MCF 10A (cell line): ENCODE measurements around the gene CFD. TPM values are rescaled to one million over a fixed set of nuclear protein-coding genes. Genes with fewer than 3 reads are reported as not detected.

Experiments
- BruUV-seq: library from RNA; stranded (reverse); fragments of 400-500 nt; replicated peaks from 2 replicates; lab custom pipeline; 2021; lab: Mats Ljungman, UMichigan
- CTCF ChIA-PET: fragments of 300-600 bp; sonication (Branson Sonifier 250); formaldehyde crosslinking; extraction: SDS; loops from one replicate; lab custom pipeline; 2021; ENCODE audit warnings: antibody characterized with exemption, inconsistent platforms; lab: Yijun Ruan, JAX
- POLR2A ChIA-PET: fragments of 300-600, 350-650 bp; sonication (Branson Sonifier 250); formaldehyde crosslinking; extraction: SDS; loops from one replicate; lab custom pipeline; 2020; ENCODE audit warnings: antibody characterized with exemption, inconsistent platforms; lab: Yijun Ruan, JAX
- DNase-seq: peaks from one replicate; pipeline ENCODE4 v3.0.0-alpha.2; 2018; ENCODE audit not compliant: unreplicated experiment
- H3K27ac Mint-ChIP-seq: one replicate; pipeline ENCODE4 v1.8.0; 2022; ENCODE audit warnings: mild to moderate bottlenecking, low read depth, mixed read lengths; ENCODE audit not compliant: unreplicated experiment
- H3K27me3 Mint-ChIP-seq: one replicate; pipeline ENCODE4 v1.8.0; 2022; ENCODE audit warnings: mixed read lengths; ENCODE audit not compliant: insufficient read depth, unreplicated experiment
- H3K36me3 Mint-ChIP-seq: one replicate; pipeline ENCODE4 v1.8.0; 2022; ENCODE audit warnings: mild to moderate bottlenecking, moderate library complexity, mixed read lengths; ENCODE audit not compliant: insufficient read depth, unreplicated experiment
- H3K4me1 Mint-ChIP-seq: one replicate; pipeline ENCODE4 v1.8.0; 2022; ENCODE audit warnings: mixed read lengths; ENCODE audit not compliant: insufficient read depth, unreplicated experiment
- H3K4me3 Mint-ChIP-seq: one replicate; pipeline ENCODE4 v1.8.0; 2022; ENCODE audit warnings: mild to moderate bottlenecking, moderate library complexity, mixed read lengths; ENCODE audit not compliant: unreplicated experiment
- H3K9me3 Mint-ChIP-seq: one replicate; pipeline ENCODE4 v1.8.0; 2022; ENCODE audit warnings: mixed read lengths; ENCODE audit not compliant: unreplicated experiment
- CTCF ChIP-seq: fragments of 200-600 bp; IDR thresholded peaks from one replicate; pipeline ENCODE4 v1.8.0; 2022; ENCODE audit warnings: antibody characterized with exemption, mild to moderate bottlenecking; ENCODE audit not compliant: unreplicated experiment
- intact Hi-C: fragments of 100-400 bp; cut with micrococcal nuclease; formaldehyde crosslinking; loops from 2 replicates; pipeline ENCODE4 v1.14.1; 2022
- total RNA-seq: library from RNA; stranded (reverse); gene quantifications from 2 replicates; pipeline ENCODE4 v1.2.3, GENCODE V29; 2022

Gene CFD
- total RNA-seq, 1 experiment from 2014 or later = 1.1 TPM

DNA sequence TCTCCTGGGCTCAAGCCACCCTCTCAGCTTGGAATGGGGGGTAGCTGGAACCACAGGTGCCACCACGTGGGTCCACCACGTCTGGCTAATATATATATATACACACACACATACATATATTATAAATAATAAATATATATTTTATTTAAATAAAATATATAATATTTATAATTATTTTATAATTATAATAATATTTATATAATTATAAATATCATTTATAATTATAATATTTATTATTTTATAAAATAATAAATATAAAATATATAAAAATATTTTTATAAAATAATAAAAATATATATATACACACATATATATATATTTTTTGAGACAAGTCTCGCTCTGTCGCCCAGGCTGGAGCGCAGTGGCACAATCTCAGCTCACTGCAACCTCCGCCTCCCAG, 4.9 kb upstream of the CFD start:
- ChIA-PET CTCF (interaction anchor here (0.6 to 0.7 kb wide), 5 partner anchors 64 to 1757 kb away, joined by 3 to 5 read pairs (median 3); no protein-coding TSS in a partner anchor), POLR2A (interaction anchor here (0.5 kb wide), 1 partner anchor 131 kb away, joined by 4 read pairs; no protein-coding TSS in a partner anchor)
- Mint-ChIP-seq H3K27ac (no peak overlapping the region), H3K4me1 (peaks cover 8% of the 10 kb centered on the region), H3K36me3 (no peaks in the 10 kb centered on the region), H3K4me3 (no peak overlapping the region), H3K27me3 (no peaks in the 10 kb centered on the region), H3K9me3 (no peaks in the 10 kb centered on the region)
- no peak for DNase-seq
- no peak for TF ChIP-seq CTCF
- intact Hi-C loops = loop anchor here (10.0 kb wide), 1 partner anchor 130 kb away; the partner anchor contains the start of gene WDR18
- BruUV-seq = no TSS peak

GRCh38 chr19:855142-855541, 4.3 kb upstream of the CFD start:
- intact Hi-C loops = loop anchor here (10.0 kb wide), 1 partner anchor 130 kb away; the partner anchor contains the start of gene WDR18
- BruUV-seq = no TSS peak
- TF ChIP-seq CTCF = no peak
- ChIA-PET CTCF (interaction anchor here (0.8 kb wide), 1 partner anchor 67 kb away, joined by 3 read pairs; no protein-coding TSS in a partner anchor), POLR2A (no interaction called here)
- H3K4me1 Mint-ChIP-seq = peaks cover 8% of the 10 kb centered on the region
- no peaks in the 10 kb centered on the region for H3K9me3 Mint-ChIP-seq
- no peak overlapping the region for H3K27ac Mint-ChIP-seq
- DNase-seq = no peak
- H3K36me3 Mint-ChIP-seq = no peaks in the 10 kb centered on the region
- no peak overlapping the region for H3K4me3 Mint-ChIP-seq
- no peaks in the 10 kb centered on the region for H3K27me3 Mint-ChIP-seq

DNA sequence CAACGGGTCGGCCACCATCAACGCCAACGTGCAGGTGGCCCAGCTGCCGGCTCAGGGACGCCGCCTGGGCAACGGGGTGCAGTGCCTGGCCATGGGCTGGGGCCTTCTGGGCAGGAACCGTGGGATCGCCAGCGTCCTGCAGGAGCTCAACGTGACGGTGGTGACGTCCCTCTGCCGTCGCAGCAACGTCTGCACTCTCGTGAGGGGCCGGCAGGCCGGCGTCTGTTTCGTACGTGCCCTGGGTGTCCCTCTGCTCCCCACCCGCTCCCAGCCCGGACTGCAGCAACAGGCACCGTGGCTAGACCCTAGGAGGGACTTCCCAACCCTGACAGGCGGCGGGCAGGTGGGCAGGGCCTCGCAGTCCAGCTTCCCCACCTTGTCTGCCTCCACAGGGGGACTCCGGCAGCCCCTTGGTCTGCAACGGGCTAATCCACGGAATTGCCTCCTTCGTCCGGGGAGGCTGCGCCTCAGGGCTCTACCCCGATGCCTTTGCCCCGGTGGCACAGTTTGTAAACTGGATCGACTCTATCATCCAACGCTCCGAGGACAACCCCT, 3.8 kb upstream of the CFD start:
- Mint-ChIP-seq H3K4me1 (peaks cover 3% of the 10 kb centered on the region), H3K4me3 (no peak overlapping the region), H3K27ac (no peak overlapping the region), H3K27me3 (no peaks in the 10 kb centered on the region), H3K36me3 (no peaks in the 10 kb centered on the region), H3K9me3 (no peaks in the 10 kb centered on the region)
- intact Hi-C loops = loop anchor here (10.0 kb wide), 1 partner anchor 129 kb away; the partner anchor contains the start of gene WDR18
- TF ChIP-seq CTCF = no peak
- ChIA-PET CTCF (interaction anchor here (0.6 to 1.3 kb wide), 7 partner anchors 35 to 338 kb away, joined by 3 to 5 read pairs (median 3); no protein-coding TSS in a partner anchor), POLR2A (no interaction called here)
- BruUV-seq = no TSS peak
- DNase-seq = no peak

DNA sequence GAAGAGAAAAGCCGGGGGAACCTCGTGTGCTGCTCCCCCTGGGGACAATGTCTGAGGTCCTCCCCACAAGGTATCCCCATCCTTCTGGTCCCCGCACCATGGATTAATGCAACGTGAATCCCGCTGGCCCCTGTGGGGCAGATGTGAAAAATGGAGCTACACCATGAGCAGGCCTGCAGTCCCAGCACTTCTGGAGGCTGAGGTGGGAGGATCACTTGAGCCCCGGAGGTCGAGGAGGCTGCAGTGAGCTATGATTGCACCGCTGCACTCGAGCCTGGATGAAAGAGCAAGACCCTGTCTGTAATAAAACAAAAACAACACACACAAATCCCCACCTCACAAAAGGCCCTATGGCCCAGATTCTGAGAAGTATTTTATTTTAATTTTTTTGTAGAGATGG, 1.2 kb upstream of the CFD start:
- H3K27ac Mint-ChIP-seq = no peak overlapping the region
- ChIA-PET POLR2A (no interaction called here), CTCF (interaction anchor here (0.6 to 1.2 kb wide), 5 partner anchors 9 to 400 kb away, joined by 3 to 5 read pairs (median 4); no protein-coding TSS in a partner anchor)
- H3K36me3 Mint-ChIP-seq = no peaks in the 10 kb centered on the region
- H3K9me3 Mint-ChIP-seq = no peaks in the 10 kb centered on the region
- H3K27me3 Mint-ChIP-seq = no peaks in the 10 kb centered on the region
- H3K4me1 Mint-ChIP-seq = peaks cover 5% of the 10 kb centered on the region
- no peak overlapping the region for H3K4me3 Mint-ChIP-seq
- no TSS peak for BruUV-seq
- TF ChIP-seq CTCF = no peak
- DNase-seq = no peak
- intact Hi-C loops = loop anchor here (10.0 kb wide), 1 partner anchor 127 kb away; the partner anchor contains the start of gene WDR18
